ENCODE results near the gene SLC7A6. TPM values are rescaled to one million over a fixed set of nuclear protein-coding genes. Genes with fewer than 3 reads are reported as not detected.

Gene SLC7A6
- polyA plus RNA-seq, 1 experiment, result 51.2 TPM

DNA sequence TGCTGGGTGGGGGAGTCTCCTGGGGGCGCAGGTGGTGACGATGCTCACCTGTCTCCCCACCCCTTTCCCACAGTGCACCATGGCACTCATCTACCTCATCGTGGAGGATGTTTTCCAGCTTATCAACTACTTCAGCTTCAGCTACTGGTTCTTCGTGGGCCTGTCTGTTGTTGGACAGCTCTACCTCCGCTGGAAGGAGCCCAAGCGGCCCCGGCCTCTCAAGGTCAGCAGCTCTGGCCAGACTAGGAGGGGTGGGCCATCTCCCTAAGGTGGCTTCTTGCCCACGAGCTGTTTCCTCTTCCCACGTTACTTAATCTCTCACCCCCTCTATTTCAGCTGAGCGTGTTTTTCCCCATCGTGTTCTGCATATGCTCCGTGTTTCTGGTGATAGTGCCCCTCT is 32.0 kb downstream of the SLC7A6 start:
- Histone ChIP-seq H3K27me3 (ENCODE audit: control insufficient read depth, insufficient read depth, low read length) (no peaks in the 10 kb centered on the region), H3K36me3 (ENCODE audit: control insufficient read depth, insufficient read depth, low read length) (peaks cover 30% of the 10 kb centered on the region), H3K4me3 (ENCODE audit: low read depth, low read length) (no peak overlapping the region)
- ChIA-PET CTCF (no interaction called here), POLR2A (no interaction called here)
- TF ChIP-seq, protein P1, sequence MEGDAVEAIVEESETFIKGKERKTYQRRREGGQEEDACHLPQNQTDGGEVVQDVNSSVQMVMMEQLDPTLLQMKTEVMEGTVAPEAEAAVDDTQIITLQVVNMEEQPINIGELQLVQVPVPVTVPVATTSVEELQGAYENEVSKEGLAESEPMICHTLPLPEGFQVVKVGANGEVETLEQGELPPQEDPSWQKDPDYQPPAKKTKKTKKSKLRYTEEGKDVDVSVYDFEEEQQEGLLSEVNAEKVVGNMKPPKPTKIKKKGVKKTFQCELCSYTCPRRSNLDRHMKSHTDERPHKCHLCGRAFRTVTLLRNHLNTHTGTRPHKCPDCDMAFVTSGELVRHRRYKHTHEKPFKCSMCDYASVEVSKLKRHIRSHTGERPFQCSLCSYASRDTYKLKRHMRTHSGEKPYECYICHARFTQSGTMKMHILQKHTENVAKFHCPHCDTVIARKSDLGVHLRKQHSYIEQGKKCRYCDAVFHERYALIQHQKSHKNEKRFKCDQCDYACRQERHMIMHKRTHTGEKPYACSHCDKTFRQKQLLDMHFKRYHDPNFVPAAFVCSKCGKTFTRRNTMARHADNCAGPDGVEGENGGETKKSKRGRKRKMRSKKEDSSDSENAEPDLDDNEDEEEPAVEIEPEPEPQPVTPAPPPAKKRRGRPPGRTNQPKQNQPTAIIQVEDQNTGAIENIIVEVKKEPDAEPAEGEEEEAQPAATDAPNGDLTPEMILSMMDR (IDR thresholded peaks at IDR 0.05; ENCODE audit: insufficient read depth, low read depth, low read length), result no peak
- no peak for DNase-seq (ENCODE audit: low read depth)

DNA sequence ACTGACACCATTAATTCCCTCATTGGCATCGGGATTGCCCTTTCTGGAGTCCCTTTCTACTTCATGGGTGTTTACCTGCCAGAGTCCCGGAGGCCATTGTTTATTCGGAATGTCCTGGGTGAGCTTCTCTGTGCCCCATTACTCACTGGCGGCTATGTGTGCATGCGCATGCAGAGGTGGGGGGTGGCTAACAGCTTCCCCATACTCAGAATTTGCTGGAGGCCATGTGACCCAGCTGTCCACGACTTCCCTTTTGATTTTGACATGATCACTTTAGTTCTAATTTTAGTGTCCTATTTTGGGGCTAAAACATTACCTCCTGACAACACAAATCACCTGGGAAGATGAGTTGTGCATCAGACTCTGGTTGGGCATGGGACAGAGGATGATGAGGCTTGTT is 32.4 kb downstream of the SLC7A6 start:
- ChIA-PET CTCF (interaction anchor here (1.0 kb wide), 1 partner anchor 33 kb away, joined by 5 read pairs; the partner anchor contains the start of gene SLC7A6), POLR2A (no interaction called here)
- Histone ChIP-seq H3K27me3 (ENCODE audit: control insufficient read depth, insufficient read depth, low read length) (no peaks in the 10 kb centered on the region), H3K36me3 (ENCODE audit: control insufficient read depth, insufficient read depth, low read length) (peaks cover 28% of the 10 kb centered on the region), H3K4me3 (ENCODE audit: low read depth, low read length) (no peak overlapping the region)
- DNase-seq (ENCODE audit: low read depth), result no peak
- TF ChIP-seq, protein P1 (IDR thresholded peaks at IDR 0.05; ENCODE audit: insufficient read depth, low read depth, low read length), result no peak

DNA sequence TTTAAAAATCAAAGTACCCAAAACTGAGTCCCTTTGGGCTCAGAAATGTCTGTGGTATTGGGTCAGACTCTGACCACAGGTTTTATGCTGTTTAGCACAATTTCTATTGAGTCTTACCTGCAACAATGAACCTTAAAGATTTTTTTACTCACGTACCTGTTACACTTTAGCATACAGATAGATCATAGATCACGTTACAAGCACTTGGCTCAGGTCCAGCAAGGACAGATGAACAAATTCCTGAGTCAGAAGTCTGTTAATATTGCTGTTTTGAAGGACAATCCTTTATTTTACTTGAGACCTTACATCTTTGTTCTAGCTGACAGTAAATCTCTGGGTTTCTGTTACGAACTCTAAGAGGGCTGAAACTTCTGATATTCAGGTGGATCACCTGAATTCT is 33.6 kb downstream of the SLC7A6 start:
- POLR2A ChIA-PET, result no interaction called here
- H3K4me3 ChIP-seq (ENCODE audit: low read depth, low read length), result no peak overlapping the region
- no peak for DNase-seq (ENCODE audit: low read depth)
- TF ChIP-seq, protein P1 (IDR thresholded peaks at IDR 0.05; ENCODE audit: insufficient read depth, low read depth, low read length), result no peak
- H3K36me3 ChIP-seq (ENCODE audit: control insufficient read depth, insufficient read depth, low read length), result peaks cover 36% of the 10 kb centered on the region
- CTCF ChIA-PET, result interaction anchor here (1.0 to 3.9 kb wide), 3 partner anchors 8 to 36 kb away, joined by 3 to 46 read pairs (median 4); partner anchors contain the start of gene SLC7A6
- H3K27me3 ChIP-seq (ENCODE audit: control insufficient read depth, insufficient read depth, low read length), result no peaks in the 10 kb centered on the region

DNA sequence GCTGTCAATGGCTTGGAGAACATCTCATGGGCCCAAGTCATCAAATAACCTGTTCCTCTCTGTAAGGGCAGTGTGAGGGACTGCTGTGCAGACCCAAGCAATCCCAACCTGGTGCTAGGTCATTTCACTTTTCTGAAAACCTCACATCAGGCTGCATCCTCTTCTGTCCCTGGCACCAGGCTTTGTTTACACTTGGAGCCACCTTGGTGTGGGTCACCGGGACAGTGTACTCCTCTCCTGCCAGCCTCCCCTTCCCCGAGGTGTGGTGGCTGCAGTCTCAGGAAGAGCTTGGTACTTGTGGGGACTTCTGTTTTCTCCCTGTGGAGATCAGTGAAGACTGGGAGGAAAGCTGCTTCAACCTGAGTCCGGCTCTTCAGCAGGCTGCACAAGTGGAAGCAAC is 34.0 kb downstream of the SLC7A6 start:
- POLR2A ChIA-PET, result no interaction called here
- H3K36me3 ChIP-seq (ENCODE audit: control insufficient read depth, insufficient read depth, low read length), result peaks cover 36% of the 10 kb centered on the region
- no peak for DNase-seq (ENCODE audit: low read depth)
- no peaks in the 10 kb centered on the region for H3K27me3 ChIP-seq (ENCODE audit: control insufficient read depth, insufficient read depth, low read length)
- CTCF ChIA-PET, result interaction anchor here (1.0 to 3.9 kb wide), 3 partner anchors 9 to 36 kb away, joined by 3 to 46 read pairs (median 4); partner anchors contain the start of gene SLC7A6
- TF ChIP-seq, protein P1 (IDR thresholded peaks at IDR 0.05; ENCODE audit: insufficient read depth, low read depth, low read length), result no peak
- no peak overlapping the region for H3K4me3 ChIP-seq (ENCODE audit: low read depth, low read length)

DNA sequence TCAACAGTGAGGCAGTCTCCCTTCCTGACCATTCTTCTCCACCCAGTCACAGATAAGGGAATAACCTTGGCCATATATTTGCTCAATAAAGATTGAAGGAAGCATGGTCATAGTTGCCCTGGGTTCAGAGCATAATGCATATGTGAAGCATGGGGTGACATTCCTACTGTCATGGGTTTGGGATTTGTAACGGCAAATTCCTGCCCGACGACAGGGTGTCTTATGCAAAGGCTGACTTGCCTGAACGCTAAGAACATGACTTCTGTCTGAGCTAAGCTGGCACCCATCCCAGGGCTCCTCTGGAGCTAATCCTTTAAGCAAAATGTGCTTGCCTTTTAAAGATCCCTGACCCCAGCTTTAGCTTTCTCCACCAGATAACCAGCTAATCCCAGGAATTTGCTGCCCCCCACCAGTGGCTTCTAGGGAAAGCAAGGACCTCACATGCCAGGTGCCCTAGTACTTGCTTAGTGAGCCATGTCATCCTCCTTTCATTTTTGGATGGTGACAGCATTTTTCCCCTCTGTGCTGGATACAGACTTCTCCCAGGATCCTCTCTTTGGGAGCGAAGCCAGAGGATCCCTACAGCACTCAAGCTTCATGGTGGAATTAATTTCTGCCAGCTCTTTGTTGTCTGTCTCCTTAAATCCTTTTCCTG is 34.7 kb downstream of the SLC7A6 start:
- Histone ChIP-seq H3K4me3 (ENCODE audit: low read depth, low read length) (no peak overlapping the region), H3K36me3 (ENCODE audit: control insufficient read depth, insufficient read depth, low read length) (peaks cover 32% of the 10 kb centered on the region), H3K27me3 (ENCODE audit: control insufficient read depth, insufficient read depth, low read length) (no peaks in the 10 kb centered on the region)
- no peak for DNase-seq (ENCODE audit: low read depth)
- ChIA-PET POLR2A (interaction anchor here (0.6 kb wide), 1 partner anchor 10 kb away, joined by 4 read pairs; no protein-coding TSS in a partner anchor), CTCF (interaction anchor here (1.0 to 3.9 kb wide), 4 partner anchors 9 to 37 kb away, joined by 3 to 46 read pairs (median 5); partner anchors contain the start of genes PRMT7, SLC7A6 and SLC7A6OS)
- TF ChIP-seq, protein P1 (IDR thresholded peaks at IDR 0.05; ENCODE audit: insufficient read depth, low read depth, low read length), result no peak
